Mesendoderm (in vitro differentiated cells): ENCODE results near the gene ADGRG4.

Source experiments
- DNase-seq: peaks from one replicate; pipeline ENCODE4 v3.0.0; 2013
- H2AK5ac ChIP-seq: 2 replicates; pipeline ENCODE4 v1.6.1; 2013; ENCODE audit warnings: low read length, inconsistent platforms
- H2BK120ac ChIP-seq: 2 replicates; pipeline ENCODE4 v1.6.1; 2013; ENCODE audit warnings: low read depth, mild to moderate bottlenecking, low read length, moderate library complexity, mixed read lengths
- H2BK15ac ChIP-seq: replicated peaks from 2 replicates; pipeline ENCODE4 v1.6.1; 2013; ENCODE audit warnings: low read depth, mild to moderate bottlenecking, moderate library complexity
- H2BK5ac ChIP-seq: 2 replicates; pipeline ENCODE4 v1.6.1; 2013; ENCODE audit warnings: low read length, inconsistent platforms
- H3K18ac ChIP-seq: 2 replicates; pipeline ENCODE4 v1.6.1; 2013; ENCODE audit warnings: mild to moderate bottlenecking, low read length, mixed read lengths
- H3K23ac ChIP-seq: one replicate; pipeline ENCODE4 v1.6.1; 2013; ENCODE audit warnings: low read length
- H3K27ac ChIP-seq: 2 replicates; pipeline ENCODE4 v1.5.1; 2013; ENCODE audit warnings: low read depth, mild to moderate bottlenecking, inconsistent platforms, low read length, moderate library complexity
- H3K27me3 ChIP-seq: 2 replicates; pipeline ENCODE4 v1.6.1; 2013; ENCODE audit warnings: low read length, control low read depth, mild to moderate bottlenecking, inconsistent platforms; ENCODE audit not compliant: insufficient read depth, poor library complexity
- H3K36me3 ChIP-seq: 2 replicates; pipeline ENCODE4 v1.6.1; 2013; ENCODE audit warnings: low read length, inconsistent platforms; ENCODE audit not compliant: control insufficient read depth, insufficient read depth
- H3K4ac ChIP-seq: one replicate; pipeline ENCODE4 v1.6.1; 2013; ENCODE audit warnings: low read depth, mild to moderate bottlenecking, low read length, moderate library complexity
- H3K4me1 ChIP-seq: 2 replicates; pipeline ENCODE4 v1.6.1; 2013; ENCODE audit warnings: low read depth, low read length, inconsistent platforms; ENCODE audit not compliant: control insufficient read depth
- H3K4me2 ChIP-seq: 2 replicates; pipeline ENCODE4 v1.6.1; 2013; ENCODE audit warnings: low read length
- H3K4me3 ChIP-seq: 2 replicates; pipeline ENCODE4 v1.5.1; 2013; ENCODE audit warnings: mild to moderate bottlenecking, low read length
- H3K56ac ChIP-seq: one replicate; pipeline ENCODE4 v1.6.1; 2013; ENCODE audit warnings: low read length
- H3K79me1 ChIP-seq: 2 replicates; pipeline ENCODE4 v1.6.1; 2013; ENCODE audit warnings: low read length, inconsistent platforms
- H3K79me2 ChIP-seq: 2 replicates; pipeline ENCODE4 v1.6.1; 2013; ENCODE audit warnings: mild to moderate bottlenecking, low read length; ENCODE audit not compliant: control insufficient read depth, insufficient read depth
- H3K9ac ChIP-seq: 2 replicates; pipeline ENCODE4 v1.6.1; 2013; ENCODE audit warnings: low read length, inconsistent platforms
- H4K5ac ChIP-seq: one replicate; pipeline ENCODE4 v1.6.1; 2013; ENCODE audit warnings: low read length
- H4K8ac ChIP-seq: one replicate; pipeline ENCODE4 v1.6.1; 2013; ENCODE audit warnings: low read depth, mild to moderate bottlenecking, control low read depth, low read length, moderate library complexity
- WGBS: extraction: QIAGEN DNeasy Blood & Tissue Kit; methylation state at CpG from one replicate; pipeline ENCODE4 v1.1.7; 2013; ENCODE audit warnings: low lambda C conversion rate, missing lambda C conversion rate; ENCODE audit not compliant: insufficient coverage; ENCODE audit errors: extremely low coverage; 5-methylcytosine and 5-hydroxymethylcytosine counted together

Gene ADGRG4

GRCh38 chrX:136304493-136304892 lies 3.7 kb downstream of the ADGRG4 start:
- Histone ChIP-seq H2BK15ac (no peak overlapping the region), H3K4me1 (no peaks in the 10 kb centered on the region), H3K27ac (no peak overlapping the region), H3K4me2 (no peak overlapping the region), H3K23ac (no peak overlapping the region), H3K27me3 (no peaks in the 10 kb centered on the region), H3K79me1 (no peaks in the 10 kb centered on the region), H2BK5ac (no peak overlapping the region), H2AK5ac (no peak overlapping the region), H3K18ac (no peak overlapping the region), H3K4ac (no peak overlapping the region), H3K9ac (no peak overlapping the region), H4K5ac (no peak overlapping the region), H3K36me3 (no peaks in the 10 kb centered on the region), H2BK120ac (no peak overlapping the region), H3K56ac (no peak overlapping the region), H3K4me3 (no peak overlapping the region), H3K79me2 (no peaks in the 10 kb centered on the region), H4K8ac (no peak overlapping the region)
- peak; percentile 6 for DNase-seq
- WGBS, result no CpG with 5 or more reads among the region's 3 CpGs

DNA sequence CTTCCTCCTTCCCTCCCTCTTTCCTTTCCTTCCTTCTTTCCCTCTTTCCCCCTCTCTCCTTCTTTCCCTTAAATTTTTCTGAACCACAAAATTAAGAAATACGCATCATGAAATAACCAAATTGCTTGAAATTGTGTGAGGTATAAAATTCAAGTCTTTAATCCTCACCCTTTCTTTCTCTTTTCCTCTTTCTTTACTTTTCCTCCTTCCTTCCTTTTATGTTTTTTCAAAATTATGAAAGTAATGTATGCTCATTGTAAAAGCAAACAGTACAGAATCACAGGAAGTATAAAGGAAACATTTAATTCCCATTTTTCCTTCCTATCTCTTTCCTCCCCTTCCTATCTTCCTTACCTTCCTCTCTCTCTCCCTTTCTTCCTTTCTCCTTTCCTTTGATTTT lies 5.4 kb downstream of the ADGRG4 start:
- no peak overlapping the region for H3K4me2 ChIP-seq
- no peaks in the 10 kb centered on the region for H3K4me1 ChIP-seq
- WGBS, result no CpG with 5 or more reads among the region's 1 CpG
- no peaks in the 10 kb centered on the region for H3K79me1 ChIP-seq
- no peak overlapping the region for H2BK120ac ChIP-seq
- no peaks in the 10 kb centered on the region for H3K27me3 ChIP-seq
- H3K36me3 ChIP-seq, result no peaks in the 10 kb centered on the region
- H3K79me2 ChIP-seq, result no peaks in the 10 kb centered on the region
- H4K8ac ChIP-seq, result no peak overlapping the region
- no peak overlapping the region for H3K18ac ChIP-seq
- no peak overlapping the region for H2BK5ac ChIP-seq
- no peak overlapping the region for H3K56ac ChIP-seq
- H2AK5ac ChIP-seq, result no peak overlapping the region
- no peak overlapping the region for H3K4me3 ChIP-seq
- no peak overlapping the region for H3K23ac ChIP-seq
- H3K27ac ChIP-seq, result no peak overlapping the region
- H3K9ac ChIP-seq, result no peak overlapping the region
- DNase-seq, result no peak
- no peak overlapping the region for H3K4ac ChIP-seq
- H2BK15ac ChIP-seq, result no peak overlapping the region
- H4K5ac ChIP-seq, result no peak overlapping the region

- WGBS, result no CpG with 5 or more reads among the region's 1 CpG
Measured at GRCh38 chrX:136307471-136307870, 6.7 kb downstream of the ADGRG4 start.

DNA sequence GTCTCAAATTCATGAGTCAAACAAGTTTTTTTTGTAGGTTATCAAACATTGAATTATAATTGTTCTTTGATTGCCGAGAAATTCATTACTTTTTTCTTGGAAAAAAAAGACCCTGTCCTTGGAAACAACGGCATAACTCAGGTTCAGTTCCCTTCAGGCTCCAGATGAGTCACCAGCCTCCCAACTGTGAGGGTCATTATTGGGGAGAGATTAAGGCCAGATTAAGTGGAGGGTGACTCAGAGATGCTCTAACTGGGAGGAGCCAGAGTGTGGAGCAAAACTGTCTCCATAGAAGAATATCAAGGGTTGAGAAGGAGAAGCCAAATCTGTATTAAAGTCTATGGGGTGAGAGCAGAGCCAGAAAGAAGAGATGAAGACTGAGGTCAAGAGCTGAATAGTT lies 9.6 kb downstream of the ADGRG4 start:
- no peak overlapping the region for H3K27ac ChIP-seq
- no peak overlapping the region for H2BK120ac ChIP-seq
- no CpG with 5 or more reads among the region's 2 CpGs for WGBS
- H4K8ac ChIP-seq, result no peak overlapping the region
- H3K56ac ChIP-seq, result no peak overlapping the region
- H3K4me3 ChIP-seq, result no peak overlapping the region
- no peak overlapping the region for H3K9ac ChIP-seq
- no peaks in the 10 kb centered on the region for H3K79me2 ChIP-seq
- no peak overlapping the region for H3K4me2 ChIP-seq
- no peaks in the 10 kb centered on the region for H3K36me3 ChIP-seq
- no peak overlapping the region for H4K5ac ChIP-seq
- no peaks in the 10 kb centered on the region for H3K27me3 ChIP-seq
- no peak overlapping the region for H3K4ac ChIP-seq
- H2AK5ac ChIP-seq, result no peak overlapping the region
- no peak overlapping the region for H2BK15ac ChIP-seq
- no peak overlapping the region for H2BK5ac ChIP-seq
- H3K23ac ChIP-seq, result no peak overlapping the region
- peak; percentile 83 for DNase-seq
- no peak overlapping the region for H3K18ac ChIP-seq
- H3K4me1 ChIP-seq, result no peaks in the 10 kb centered on the region
- H3K79me1 ChIP-seq, result no peaks in the 10 kb centered on the region

More at GRCh38 chrX:136307471-136307870, 6.7 kb downstream of the ADGRG4 start:
- Histone ChIP-seq H3K4me2 (no peak overlapping the region), H3K4me3 (no peak overlapping the region), H3K9ac (no peak overlapping the region), H3K23ac (no peak overlapping the region), H3K27ac (no peak overlapping the region), H3K4ac (no peak overlapping the region), H2BK15ac (no peak overlapping the region), H3K18ac (no peak overlapping the region), H3K36me3 (no peaks in the 10 kb centered on the region), H3K79me2 (no peaks in the 10 kb centered on the region), H4K5ac (no peak overlapping the region), H3K56ac (no peak overlapping the region), H3K4me1 (no peaks in the 10 kb centered on the region), H2BK5ac (no peak overlapping the region), H3K79me1 (no peaks in the 10 kb centered on the region), H2BK120ac (no peak overlapping the region), H4K8ac (no peak overlapping the region), H3K27me3 (no peaks in the 10 kb centered on the region), H2AK5ac (no peak overlapping the region)
- no peak for DNase-seq

- Histone ChIP-seq H2BK5ac (no peak overlapping the region), H3K27ac (no peak overlapping the region), H4K8ac (no peak overlapping the region), H3K4me3 (no peak overlapping the region), H2BK15ac (no peak overlapping the region), H3K79me2 (no peaks in the 10 kb centered on the region), H3K27me3 (no peaks in the 10 kb centered on the region), H4K5ac (no peak overlapping the region), H3K18ac (no peak overlapping the region), H3K79me1 (no peaks in the 10 kb centered on the region), H3K36me3 (no peaks in the 10 kb centered on the region), H3K4me1 (no peaks in the 10 kb centered on the region), H3K4me2 (no peak overlapping the region), H2AK5ac (no peak overlapping the region), H3K23ac (no peak overlapping the region), H3K9ac (no peak overlapping the region), H3K4ac (no peak overlapping the region), H2BK120ac (no peak overlapping the region), H3K56ac (no peak overlapping the region)
- DNase-seq, result no peak
- WGBS, result no CpG with 5 or more reads among the region's 2 CpGs
Measured at GRCh38 chrX:136318156-136318555, 17.4 kb downstream of the ADGRG4 start.

DNA sequence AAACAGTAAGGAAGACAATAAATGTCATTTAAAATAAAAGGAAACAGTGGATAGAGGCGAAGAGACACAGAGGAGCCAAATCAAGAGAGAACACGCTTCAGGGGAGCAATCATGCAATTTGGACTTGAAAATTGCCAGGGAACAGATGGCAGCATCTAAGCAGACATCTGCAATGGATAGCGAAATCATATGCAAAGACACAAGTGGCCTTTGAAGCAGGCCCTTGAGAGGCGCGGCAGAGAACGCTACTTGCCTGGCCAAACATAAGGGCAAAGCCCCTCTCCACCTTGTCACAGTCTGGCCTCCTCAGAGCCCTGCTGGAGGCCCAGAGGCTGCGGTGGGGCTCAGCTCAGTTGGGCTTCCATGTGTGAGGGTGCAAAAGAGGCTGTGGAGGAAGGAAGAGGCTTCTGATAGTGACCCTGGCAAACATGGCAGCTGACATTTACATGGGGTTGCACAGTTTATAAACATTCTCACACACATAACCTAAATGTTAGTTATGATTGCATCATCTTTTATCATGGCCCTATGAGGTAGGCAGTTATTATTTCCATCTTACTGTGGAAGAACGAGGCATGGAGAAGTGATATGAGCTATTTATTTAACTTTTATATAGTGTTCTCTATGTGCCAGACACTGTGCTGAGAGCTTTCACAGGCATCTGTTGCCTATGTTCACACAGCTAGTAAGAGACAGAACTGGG lies 18.3 kb downstream of the ADGRG4 start:
- Histone ChIP-seq H2BK5ac (no peak overlapping the region), H3K4me2 (no peak overlapping the region), H2AK5ac (no peak overlapping the region), H3K9ac (no peak overlapping the region), H3K36me3 (no peaks in the 10 kb centered on the region), H4K8ac (no peak overlapping the region), H3K4me1 (no peaks in the 10 kb centered on the region), H3K4me3 (no peak overlapping the region), H3K79me2 (no peaks in the 10 kb centered on the region), H3K79me1 (no peaks in the 10 kb centered on the region), H3K4ac (no peak overlapping the region), H3K27ac (no peak overlapping the region), H3K56ac (no peak overlapping the region), H3K23ac (no peak overlapping the region), H3K27me3 (no peaks in the 10 kb centered on the region), H2BK120ac (no peak overlapping the region), H3K18ac (no peak overlapping the region), H2BK15ac (no peak overlapping the region), H4K5ac (no peak overlapping the region)
- DNase-seq, result no peak
- WGBS, result no CpG with 5 or more reads among the region's 8 CpGs
